A204.1 (cell line): ENCODE data around the gene CTBP1.

Experiments used
- FAIRE-seq: peaks from 2 replicates; lab custom pipeline; 2012; peaks lifted over from hg19 to GRCh38; lab: Jason Lieb, UNC

Gene CTBP1

DNA sequence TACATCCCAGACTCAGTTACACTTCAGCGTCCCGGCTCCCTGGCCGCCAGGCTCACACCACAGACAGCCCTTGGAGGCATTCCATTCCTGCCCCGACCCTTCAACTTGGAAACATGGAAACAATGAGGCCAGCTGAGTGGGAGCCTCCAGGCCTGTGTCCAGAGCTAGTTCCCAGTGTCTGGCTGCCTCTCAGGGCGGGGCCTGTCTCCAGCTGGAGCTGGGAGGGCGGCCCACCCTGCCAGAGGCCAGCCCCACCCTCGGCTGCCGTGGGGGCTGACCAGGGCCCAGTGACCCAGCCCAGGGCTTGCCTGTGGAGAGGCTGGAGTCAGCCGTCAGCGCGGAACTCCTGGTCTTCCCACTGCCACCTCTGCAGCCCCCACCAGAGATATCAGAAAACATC, 39.1 kb downstream of the CTBP1 start:
- FAIRE-seq = no peak

- FAIRE-seq = no peak
These were observed 39.8 kb downstream of the CTBP1 start for GRCh38 chr4:1208970-1209704.

DNA sequence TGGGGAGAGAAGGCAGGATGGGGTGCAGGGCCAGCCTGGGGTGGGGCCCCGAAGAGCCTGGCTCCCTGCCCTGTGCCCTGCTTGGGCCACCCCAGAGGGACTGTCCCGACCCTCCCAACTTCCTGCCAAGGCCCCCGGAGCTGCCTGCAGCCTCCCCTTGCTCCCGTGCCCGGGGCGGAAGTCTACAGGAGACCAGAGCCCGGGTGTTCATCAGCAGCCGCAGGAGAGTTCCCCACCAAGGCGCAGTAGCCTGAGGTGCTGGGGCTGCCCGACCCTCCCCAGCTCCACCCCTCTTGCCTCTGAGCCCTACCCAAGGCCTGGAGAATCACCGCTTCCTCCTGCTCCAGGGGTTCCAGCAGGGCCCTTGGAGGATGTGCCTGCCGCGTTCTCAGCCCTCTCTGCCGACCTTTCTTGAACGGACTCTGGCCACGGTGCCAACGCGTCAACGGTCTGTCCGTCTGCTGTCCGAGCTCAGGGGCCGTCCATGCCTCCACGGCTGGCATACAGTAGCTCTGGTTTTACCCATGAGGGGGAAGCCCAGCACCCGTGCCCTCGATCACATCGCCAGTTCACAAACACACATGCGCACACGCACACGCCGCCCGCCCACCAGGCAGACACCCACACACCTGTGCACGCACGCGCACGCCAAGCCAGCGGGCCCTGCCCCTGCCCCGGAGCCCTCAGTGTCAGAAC, 40.5 kb downstream of the CTBP1 start:
- no peak for FAIRE-seq

- no peak for FAIRE-seq
These were observed 41.2 kb downstream of the CTBP1 start for GRCh38 chr4:1207603-1208265.

GRCh38 chr4:1207157-1207470, 41.8 kb downstream of the CTBP1 start:
- FAIRE-seq = no peak

- FAIRE-seq = no peak
These were observed 42.4 kb downstream of the CTBP1 start for GRCh38 chr4:1206299-1207156.

GRCh38 chr4:1205586-1206298, 43.2 kb downstream of the CTBP1 start:
- no peak for FAIRE-seq

DNA sequence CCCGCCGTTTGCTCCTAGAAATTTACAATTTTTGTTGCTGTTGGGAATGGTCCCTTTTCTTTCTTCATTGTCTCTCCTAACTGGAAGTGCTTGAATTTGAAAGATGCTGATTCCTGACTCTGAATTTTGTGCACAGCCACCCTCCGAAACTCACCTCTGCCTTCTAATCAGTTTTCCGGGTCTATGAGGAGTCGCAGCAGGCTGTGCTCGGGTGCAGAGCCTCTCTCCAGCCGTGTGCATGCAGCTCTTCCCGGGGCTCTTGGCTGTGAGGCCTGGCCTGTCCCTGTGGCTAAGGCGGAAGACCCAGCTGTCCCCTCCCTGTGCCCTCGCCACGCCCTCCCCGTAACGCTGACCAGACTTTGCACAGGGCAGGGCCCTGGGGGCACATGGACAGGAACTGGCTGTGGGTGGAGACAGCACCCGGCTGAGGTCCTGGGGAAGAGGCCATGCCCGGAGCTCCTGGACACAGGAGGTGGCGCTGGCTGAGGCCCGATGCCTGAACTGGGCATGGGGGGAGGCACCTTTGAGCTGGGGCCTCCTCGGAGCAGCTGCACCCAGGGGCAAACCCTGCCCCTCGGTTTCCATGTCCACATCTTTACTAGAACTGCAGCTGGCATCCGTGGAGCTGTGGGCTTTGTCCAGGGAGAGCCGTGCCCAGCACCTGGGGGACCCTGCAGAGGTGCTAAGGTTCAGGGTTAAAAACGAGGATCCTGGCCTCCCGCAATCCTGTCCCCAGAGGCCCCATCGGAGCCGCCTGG, 43.9 kb downstream of the CTBP1 start:
- FAIRE-seq = no peak

DNA sequence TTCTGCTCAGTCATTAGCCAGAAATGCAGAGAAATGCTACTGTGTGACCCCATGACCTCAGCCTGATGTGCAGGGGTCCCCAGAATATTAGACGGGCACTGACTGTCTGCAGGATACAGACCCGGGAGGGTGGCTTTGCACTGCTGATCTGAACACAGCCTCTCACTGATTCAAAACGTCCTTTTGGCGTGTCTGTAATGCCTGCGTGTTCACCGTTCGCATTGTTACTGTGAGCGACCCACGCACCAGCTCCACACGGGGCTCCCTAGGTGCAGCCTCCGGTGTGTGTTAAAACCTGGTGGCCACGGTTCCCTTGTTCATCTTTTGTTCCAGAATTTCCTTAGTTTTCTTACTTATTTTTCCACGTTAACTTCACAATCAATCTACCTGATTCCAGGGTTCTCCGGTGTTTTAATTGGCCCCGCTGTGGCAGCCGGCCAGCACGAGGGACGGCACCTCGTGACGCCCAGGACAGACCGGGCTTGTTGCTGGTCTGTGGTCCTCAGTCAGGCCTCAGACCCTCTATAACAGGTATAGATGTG, 44.6 kb downstream of the CTBP1 start:
- no peak for FAIRE-seq

DNA sequence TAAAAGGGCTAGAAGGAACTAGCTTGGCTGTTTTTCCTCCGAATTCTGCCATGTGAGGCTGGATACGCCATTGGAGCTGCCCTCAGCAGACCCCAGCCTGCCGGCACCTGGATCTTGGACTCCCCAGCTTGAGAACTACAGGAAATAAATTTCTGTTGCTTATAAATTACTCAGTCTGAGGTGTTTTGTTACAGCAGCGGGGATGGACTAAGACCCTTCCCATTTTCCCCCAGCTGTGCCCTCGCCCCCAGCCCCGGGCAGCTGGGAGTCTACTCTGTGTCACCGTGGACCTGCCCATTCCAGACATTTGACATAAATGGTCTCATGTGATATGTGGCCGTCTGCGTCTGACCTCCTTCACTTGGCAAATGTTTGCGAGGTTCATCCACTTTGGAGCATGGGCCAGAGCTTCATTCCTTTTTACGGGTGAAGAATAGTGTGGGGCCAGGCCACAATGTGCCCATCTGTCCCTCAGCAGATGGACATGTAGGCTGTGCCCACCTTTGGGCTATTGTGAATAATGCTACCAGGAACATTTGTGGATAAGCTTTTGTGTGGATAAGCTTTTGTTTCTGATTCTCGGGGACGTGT, 45.8 kb downstream of the CTBP1 start:
- no peak for FAIRE-seq

GRCh38 chr4:1202526-1203011, 46.4 kb downstream of the CTBP1 start:
- no peak for FAIRE-seq

- FAIRE-seq = no peak
These were observed 46.9 kb downstream of the CTBP1 start for GRCh38 chr4:1201851-1202525.

DNA sequence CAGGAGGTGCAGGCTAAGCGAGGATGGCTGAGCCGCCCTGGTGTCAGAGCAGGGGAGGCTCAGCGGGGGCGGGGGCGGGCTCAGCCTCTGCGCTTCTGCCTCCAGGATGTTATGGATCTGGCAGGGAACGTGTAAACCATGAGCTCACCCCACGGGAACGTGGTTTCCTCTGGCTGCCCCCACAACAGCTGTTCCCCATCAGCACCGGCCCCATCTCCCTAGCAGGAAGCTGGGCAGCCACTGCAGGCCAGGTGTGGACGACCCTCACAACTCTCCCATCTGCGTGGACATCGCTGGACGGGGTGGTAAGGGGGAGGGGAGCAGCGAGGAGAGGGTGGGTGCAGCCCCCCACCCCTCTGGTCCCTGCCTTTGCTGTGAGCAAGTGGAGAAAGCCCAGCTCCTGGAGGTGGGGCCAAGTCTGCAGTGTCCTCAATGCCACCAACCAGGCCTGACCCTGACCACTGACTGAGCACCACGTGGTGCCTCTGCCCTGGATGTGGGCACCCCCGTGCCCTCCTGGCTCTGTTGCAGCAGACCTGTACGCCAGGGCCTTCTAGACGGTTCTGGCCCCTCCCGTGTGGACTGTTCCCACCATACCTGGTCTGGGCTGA, 48.4 kb downstream of the CTBP1 start:
- no peak for FAIRE-seq

DNA sequence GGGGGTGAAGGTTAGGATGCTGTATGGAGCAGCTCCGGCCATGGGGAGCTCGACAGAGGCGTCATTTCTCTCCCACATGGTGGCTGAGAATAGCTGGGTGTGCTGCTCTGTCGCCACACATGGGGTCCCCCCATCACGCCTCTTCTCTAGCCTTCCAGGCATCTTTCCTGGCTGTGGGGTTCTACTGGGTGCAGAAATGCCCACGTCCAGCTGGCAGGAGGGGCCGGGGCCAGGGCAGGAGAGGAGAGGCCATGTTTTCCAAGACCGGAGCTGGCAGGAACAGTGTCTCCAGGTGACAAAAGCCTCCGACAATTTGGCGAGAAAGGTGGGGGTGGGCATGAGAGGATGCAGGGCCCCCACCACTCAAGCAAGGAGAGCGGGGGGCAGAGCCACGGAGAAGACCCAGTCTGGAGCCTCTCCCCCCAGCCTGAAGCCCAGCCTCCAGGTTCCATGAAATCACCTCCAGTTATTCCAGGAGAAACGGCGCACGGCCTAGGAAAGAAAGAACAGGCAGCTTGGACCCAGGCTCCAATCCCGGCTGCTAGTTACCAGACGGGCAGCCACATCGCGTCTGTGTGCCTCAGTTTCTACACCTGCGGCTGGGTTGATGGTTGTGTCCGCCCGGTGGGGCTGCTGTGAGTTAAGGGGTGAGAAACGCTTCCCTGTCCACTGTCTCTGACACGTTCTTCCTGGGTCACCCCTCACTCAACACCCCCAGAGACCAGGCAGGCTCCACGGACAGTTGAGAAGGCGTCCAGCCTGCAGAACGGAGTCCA, 49.2 kb downstream of the CTBP1 start:
- no peak for FAIRE-seq

- FAIRE-seq = no peak
These were observed 50.7 kb downstream of the CTBP1 start for GRCh38 chr4:1198098-1198844.

GRCh38 chr4:1196421-1197183, 52.3 kb downstream of the CTBP1 start:
- FAIRE-seq = no peak

DNA sequence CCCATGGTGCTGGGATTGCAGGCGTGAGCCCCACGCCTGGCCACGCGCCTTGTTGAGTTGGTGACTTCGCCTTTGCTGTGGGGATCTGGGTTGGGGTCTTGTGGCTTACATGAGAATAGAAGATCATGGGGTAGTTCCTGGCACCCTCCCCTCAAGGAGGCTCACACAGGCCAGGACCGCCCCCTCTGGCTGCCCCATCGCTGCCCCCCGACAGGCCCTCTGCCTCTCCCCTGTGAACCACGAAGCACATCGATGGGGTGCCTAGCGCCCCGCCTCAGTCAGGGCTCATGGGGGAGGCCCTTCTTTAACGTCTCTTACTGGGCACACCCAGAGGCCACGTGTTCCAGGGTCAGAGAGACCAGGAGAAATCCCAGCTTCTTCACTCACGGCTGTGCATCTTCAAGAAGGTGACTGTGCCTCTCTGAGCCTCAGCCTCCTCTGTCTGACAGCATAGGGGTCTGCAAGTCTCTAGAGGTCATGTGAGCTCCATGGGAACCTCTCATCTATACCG, 53.0 kb downstream of the CTBP1 start:
- FAIRE-seq = no peak
